Activated CD4-positive, alpha-beta T cell treated with anti-CD3 and anti-CD28 coated beads, Interleukin-10, Interleukin-2, amounts not matched to agents 100 ng/mL and 50 ng/mL, durations not matched to agents 16 hours and 8 hours (primary cell): ENCODE results near the gene TMPRSS13.

Source experiments
- DNase-seq: peaks from one replicate; pipeline ENCODE4 v3.0.0-alpha.2; 2020

TMPRSS13 gene

DNA sequence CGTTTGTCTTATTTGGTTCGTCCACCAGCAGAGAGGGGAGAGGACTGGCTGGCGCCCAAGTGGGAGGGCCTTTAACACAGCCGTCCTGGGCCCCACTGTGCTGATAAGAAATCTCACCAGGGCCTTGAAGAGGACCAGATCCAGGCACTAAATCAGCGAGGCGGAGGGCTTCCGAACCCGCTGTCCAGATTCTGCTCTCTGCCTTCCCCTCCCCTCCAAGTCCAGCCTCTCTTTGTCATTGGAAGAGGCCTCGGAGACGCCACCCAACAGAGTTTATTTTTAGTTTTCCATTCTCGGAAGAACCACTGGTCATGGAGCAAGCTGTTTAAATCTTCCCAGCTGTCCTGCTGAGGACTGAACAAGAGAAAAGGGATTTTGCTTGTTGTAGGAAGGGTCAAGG lies 43.4 kb downstream of the TMPRSS13 start:
- no peak for DNase-seq

- no peak for DNase-seq
Observed at GRCh38 chr11:117884994-117885393, 44.2 kb downstream of the TMPRSS13 start.

- DNase-seq = no peak
Observed at GRCh38 chr11:117883063-117883462, 46.1 kb downstream of the TMPRSS13 start.

- no peak for DNase-seq
Observed at GRCh38 chr11:117882311-117882905, 46.8 kb downstream of the TMPRSS13 start.

DNA sequence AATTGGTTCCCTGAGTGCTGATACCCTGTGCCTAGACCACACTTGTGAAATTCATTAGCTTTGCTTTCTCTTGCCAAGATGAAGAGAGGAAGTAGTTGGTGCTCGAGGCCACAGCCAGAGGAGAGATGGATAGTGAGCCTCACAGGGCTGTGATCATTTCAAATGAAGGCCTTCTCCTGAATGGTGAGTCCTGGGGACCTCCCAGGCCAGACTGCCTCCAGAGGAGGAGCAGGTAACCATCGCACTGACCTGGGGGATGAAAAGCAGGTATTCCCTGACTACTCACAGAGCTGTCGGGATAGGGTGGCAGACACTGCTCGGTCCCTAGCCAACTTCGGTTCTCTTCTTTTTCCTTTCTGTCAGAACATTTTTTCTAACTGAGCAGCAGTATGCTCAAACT lies 48.0 kb downstream of the TMPRSS13 start:
- no peak for DNase-seq

DNA sequence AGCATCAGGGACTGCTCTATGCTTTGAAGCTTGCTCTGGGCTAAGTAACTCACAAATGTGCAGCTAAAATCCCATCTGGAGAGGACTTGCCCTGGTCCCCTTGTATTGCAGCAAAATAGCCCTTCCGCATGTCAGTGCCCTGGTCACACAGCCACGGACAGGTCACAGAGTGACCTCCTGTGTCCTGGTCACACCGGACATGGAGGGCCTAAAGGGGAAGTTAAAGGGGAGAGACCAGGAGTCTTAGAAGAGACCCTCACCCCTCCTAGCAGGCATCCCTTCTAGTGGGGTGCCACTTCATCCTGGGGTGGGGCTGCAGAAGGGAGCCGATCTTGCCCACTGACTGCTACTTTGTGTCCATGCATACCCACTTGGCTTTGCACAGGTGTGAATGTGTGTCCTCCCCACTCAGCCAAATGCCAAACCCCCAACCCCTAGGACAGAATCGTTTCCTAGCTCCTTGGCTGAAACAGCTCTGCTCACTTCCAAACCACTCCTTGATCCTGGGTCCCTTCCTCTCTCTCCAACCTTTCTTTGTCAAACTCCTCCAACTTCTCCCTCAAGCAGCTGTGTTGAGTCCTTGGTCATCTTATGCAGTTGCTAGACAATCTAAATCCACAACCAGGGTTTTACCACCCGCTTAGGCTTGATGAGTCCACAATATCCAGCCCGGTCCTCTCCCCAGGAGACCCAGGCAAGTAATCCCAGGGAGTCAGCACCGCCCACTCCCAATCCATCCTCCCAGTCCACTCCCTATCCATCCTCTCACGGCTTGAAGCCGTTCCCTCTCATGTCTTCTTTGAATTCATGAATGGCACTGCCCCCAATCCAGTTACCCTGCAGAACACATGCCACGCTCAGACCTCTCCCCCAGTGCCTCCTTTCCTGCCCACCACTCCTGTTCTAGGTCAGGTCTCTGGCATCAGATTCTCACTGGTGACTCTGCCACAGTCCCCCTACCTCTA lies 49.4 kb downstream of the TMPRSS13 start:
- no peak for DNase-seq

GRCh38 chr11:117878939-117879475 lies 50.2 kb downstream of the TMPRSS13 start:
- DNase-seq = no peak

GRCh38 chr11:117878314-117878938 lies 50.8 kb downstream of the TMPRSS13 start:
- no peak for DNase-seq

GRCh38 chr11:117877120-117877784 lies 52.0 kb downstream of the TMPRSS13 start:
- no peak for DNase-seq

DNA sequence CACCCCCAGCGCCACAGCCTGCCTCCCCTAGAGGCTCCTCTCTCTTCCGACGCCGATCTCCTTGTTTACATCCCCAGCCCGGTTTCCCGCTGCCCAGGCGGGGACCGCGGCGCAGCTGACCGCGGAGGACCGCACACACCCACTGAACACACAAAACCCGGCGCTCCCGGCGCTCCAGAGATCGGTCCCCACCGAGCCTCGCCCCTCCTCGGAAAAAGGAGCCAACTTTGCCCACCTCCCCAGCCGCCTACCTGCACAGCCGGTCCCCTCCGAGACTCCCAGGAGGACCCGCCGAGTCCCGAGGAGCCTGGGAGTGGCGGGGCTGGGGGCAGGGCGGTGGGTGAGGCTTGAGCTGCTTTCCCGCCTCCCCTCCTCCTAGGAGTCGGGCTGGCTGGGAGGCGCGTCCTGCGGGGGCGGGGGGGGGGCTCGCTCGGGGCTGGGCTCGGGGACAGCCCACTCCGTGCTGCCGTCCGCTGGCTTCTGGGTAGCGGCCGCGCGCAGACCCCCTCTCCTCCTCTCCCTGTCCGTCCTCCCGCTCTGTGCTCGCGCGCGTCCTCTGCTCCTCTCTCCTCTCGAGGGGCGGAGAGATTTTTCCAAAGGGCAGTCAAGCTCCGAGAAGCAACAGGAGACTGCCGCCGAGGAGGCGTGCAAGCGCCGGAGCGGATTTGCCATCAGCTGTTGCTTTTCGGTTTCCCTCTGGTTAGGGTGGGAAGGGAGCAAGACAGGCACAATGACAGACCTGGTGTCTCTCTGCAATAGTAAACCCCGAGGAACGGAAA lies 52.7 kb downstream of the TMPRSS13 start, which contains the start of gene FXYD6:
Gene FXYD6, minus strand, starts transcription at position 318 of the 779 bp plus-strand sequence. CDS start 33,882 bp downstream, outside the sequence.
- no peak for DNase-seq

DNA sequence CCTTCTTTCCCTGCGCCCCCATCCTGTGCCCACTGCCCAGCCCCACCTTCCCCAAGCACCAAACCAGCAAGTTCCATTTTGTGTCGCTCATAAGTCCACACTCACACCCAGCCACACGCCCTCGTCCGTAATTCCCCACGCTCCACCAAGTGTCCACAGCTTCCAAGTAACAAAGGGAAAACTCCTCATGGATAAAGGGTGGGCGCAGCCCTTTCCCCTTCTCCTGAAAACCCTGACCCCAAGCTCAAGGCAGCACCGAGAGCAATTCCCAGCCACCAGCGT lies 53.2 kb downstream of the TMPRSS13 start:
- no peak for DNase-seq

DNA sequence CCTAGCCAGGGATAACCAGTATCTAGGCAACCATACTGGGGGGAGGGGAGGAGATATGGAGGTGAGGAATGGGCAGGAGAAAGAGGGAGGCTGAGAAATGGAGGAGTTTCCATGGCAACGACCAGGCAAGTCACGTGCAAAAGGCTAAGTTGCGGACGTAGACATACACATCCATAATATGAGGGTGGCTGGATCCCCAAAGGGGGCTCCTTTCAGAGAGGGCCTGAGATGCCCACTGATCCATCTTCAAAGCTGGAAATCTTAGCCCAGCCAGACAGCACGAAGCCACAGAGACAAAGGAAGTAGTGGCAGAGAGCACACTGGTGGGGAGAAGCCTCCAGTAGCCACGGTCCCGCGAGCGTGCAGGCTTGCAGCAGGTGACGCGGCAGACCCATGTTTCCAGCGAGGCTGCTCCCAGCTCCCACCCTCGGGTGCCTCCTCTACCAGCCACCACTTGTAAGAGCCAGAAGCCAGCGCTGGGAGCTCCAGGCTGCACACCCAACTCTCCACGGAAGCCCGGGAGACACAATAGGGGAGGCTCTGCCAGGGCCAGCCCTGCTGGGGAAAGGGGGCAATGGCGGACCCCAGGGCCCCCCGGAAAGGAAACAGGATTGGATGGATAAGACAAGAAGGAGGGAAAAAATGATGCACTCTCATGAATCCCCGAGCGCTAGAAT lies 53.7 kb downstream of the TMPRSS13 start:
- peak; percentile 5 for DNase-seq

DNA sequence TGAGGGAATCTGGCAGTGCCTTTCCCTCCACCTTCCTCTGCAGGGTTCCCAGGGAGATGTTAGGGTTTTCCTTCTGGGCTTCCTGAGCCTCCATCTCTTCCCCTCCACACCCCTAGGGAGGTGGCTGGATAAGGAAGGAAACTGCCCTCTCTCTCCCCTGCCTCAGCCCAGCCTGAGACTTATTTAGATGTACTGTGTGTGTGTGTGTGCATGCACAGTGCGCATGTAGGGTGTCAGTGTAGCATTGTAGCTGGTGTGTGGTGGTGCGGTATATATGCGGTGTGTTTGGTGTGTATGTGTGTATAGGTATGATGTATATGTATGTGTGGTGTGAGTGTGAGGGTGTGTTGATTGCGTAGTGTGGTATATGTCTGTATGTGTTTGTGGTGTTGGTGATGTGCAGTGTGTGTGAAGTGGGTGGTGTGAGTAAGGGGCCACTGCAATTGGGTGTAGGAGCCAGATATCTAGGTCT lies 54.3 kb downstream of the TMPRSS13 start:
- DNase-seq = no peak

- DNase-seq = no peak
Observed at GRCh38 chr11:117874253-117874909, 54.8 kb downstream of the TMPRSS13 start.

DNA sequence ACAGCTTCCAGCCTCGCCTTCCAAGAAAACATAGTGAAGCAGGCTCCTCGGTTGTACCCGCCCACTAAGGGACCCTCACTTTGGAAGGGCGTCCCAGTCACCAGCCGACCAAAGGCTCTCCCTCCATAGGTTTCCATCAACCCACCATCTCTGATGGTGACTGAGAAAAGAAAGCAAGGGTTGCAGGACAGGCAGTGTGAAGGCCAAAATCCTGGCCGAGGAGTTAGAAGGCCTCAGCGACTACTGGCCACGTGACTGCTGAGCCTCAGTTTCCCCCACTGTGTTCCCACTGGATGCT lies 55.4 kb downstream of the TMPRSS13 start:
- no peak for DNase-seq

GRCh38 chr11:117872975-117873827 lies 56.0 kb downstream of the TMPRSS13 start:
- peak; percentile 8 for DNase-seq

DNA sequence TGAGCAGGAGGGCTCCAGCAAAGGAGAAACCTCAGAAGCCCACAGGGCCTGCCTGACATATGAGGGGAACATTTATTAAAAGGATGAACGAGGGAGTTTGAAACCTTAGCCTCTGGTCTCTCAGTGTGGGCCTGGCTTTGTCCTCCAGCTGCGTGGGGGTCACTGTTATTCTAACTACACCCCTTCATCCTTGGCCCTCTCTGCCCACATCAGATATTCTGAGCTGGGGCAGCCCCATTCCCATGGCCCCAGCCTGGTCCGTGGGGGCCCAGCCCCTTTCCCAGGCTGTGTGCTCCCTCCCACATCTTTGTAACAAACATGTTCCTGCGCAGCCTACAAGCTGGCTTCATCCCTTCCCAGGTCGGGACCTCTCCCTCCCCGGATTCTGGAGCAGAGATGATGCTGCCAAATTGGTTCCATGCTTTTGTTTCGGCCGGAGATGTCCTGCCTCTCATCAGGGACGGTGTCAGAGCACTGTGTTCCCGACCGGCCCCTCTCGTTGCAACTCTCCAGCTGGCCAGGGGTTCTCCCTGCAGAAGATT lies 56.7 kb downstream of the TMPRSS13 start:
- no peak for DNase-seq

DNA sequence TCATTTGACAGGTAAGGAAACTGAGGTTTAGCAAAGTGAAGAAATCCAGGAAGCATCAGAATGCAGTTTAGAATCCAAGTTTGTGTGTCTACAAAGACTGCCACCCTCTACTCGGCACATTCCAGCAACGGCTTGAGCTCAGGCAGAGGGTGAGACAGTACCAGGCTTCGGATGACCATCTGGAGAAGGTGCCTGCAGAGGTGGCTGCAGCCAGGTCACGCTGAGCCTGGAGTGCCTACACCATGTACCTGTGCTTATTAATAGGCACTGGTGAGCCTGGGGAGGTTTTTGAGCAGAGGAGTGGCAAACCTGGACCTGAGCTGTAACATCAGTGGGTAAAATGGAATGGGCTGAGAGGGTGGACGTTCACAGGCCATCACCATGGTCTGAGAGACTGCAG lies 57.4 kb downstream of the TMPRSS13 start:
- no peak for DNase-seq

DNA sequence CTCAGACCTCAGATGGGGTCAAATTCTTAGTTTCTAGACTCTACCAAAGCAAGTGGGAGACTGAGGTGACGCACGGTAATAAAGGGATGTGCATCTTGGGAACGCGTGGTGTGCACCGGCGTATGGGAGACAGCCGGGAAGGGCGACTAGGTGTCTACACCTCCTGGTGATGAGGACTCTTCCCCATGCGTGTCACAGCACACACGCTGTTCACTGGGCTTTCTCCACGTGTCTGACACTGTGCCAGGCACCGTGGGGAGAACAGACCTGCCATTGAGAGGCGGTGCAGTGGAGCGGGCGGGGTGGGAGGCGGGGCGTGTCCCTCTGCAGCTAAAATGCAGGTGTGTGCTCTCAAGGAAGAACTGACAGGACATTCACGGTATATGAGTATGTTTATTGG lies 58.0 kb downstream of the TMPRSS13 start:
- no peak for DNase-seq
